IPS-15b (cell line): ENCODE measurements around the gene PNCK.
"Not testable (repeated sequence)": the region's sequence is repeated elsewhere in the genome, so short reads cannot be mapped to it uniquely, and the experiment has no call there.

Experiments used
- H3K27me3 ChIP-seq: one replicate; pipeline ENCODE4 v1.6.1; 2013; ENCODE audit warnings: low read length; ENCODE audit not compliant: control insufficient read depth, insufficient read depth
- H3K36me3 ChIP-seq: one replicate; pipeline ENCODE4 v1.6.1; 2013; ENCODE audit warnings: low read length; ENCODE audit not compliant: control insufficient read depth, insufficient read depth
- H3K4me1 ChIP-seq: one replicate; pipeline ENCODE4 v1.6.1; 2013; ENCODE audit warnings: mild to moderate bottlenecking, low read length; ENCODE audit not compliant: control insufficient read depth, insufficient read depth
- H3K4me3 ChIP-seq: one replicate; pipeline ENCODE4 v1.5.1; 2013; ENCODE audit warnings: low read depth, low read length
- H3K9ac ChIP-seq: one replicate; pipeline ENCODE4 v1.6.1; 2013; ENCODE audit warnings: low read depth, mild to moderate bottlenecking, low read length
- H3K9me3 ChIP-seq: one replicate; pipeline ENCODE4 v1.6.1; 2013; ENCODE audit warnings: mild to moderate bottlenecking, low read length; ENCODE audit not compliant: control insufficient read depth, insufficient read depth

Gene PNCK

DNA sequence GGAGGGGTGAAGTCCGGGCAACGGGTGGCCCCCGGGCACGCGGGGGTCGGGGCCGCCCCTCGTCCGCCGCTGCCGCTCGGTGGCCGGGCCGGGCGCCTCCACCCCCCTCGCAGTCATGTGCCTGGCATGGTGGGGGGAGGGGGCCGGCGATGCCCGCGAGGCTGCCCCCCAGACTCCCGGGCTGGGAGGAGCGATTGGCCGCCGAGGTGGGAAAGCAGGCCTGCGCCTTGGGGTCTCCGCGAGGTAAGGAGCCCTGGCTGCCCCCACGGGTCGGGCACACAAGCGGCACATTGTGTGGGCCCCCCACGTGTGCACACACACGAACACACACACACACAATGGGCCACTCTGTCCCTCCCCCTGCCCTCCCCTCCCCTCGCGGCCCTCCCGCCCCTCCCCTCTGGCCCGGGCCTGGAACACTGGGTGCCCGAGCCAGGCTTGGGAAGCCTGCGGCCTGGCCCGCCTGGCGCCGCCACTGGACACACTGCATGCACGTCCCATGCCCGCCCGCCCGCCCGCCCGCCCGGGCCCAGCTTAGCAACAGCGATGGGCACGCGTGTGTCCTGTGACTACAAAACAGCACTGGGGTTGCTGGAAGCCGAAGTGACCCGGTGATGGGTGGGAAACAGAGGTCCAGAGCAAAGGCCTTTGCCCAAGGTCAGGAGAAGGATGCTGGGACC lies 15.4 kb upstream of the PNCK start:
- no peaks in the 10 kb centered on the region for H3K27me3 ChIP-seq
- H3K4me3 ChIP-seq: peak overlapping the region; percentile 49
- H3K4me1 ChIP-seq: no peaks in the 10 kb centered on the region
- H3K9me3 ChIP-seq: no peaks in the 10 kb centered on the region
- H3K9ac ChIP-seq: no peak overlapping the region
- peaks cover 23% of the 10 kb centered on the region for H3K36me3 ChIP-seq

- Histone ChIP-seq H3K9ac (no peak overlapping the region), H3K27me3 (no peaks in the 10 kb centered on the region), H3K4me3 (peak overlapping the region; percentile 39), H3K9me3 (no peaks in the 10 kb centered on the region), H3K4me1 (no peaks in the 10 kb centered on the region), H3K36me3 (peaks cover 21% of the 10 kb centered on the region)
Measured at GRCh38 chrX:153688506-153688905, 14.9 kb upstream of the PNCK start.

DNA sequence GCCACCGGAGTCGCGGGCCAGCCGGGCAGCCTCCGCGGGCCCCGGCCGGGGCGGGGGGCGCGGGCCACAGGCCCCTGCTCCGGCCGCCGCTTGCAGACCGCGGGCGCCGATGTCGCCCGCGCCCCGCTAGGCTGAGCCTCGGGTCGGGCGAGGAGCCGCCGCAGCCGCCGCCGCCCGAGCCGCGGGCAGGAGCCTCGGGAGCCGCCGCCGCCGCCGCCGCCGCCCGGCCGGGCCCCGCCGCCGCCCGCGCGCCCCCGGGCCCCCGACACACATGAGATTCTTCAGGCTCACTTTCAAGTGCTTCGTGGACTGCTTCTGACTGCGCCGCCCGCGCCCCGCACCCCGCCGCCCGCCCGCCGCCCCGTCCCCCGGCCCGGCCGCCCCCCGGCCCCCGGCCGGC lies 14.5 kb upstream of the PNCK start:
- H3K27me3 ChIP-seq: no peaks in the 10 kb centered on the region
- H3K36me3 ChIP-seq: peaks cover 18% of the 10 kb centered on the region
- no peaks in the 10 kb centered on the region for H3K9me3 ChIP-seq
- H3K4me3 ChIP-seq: no peak overlapping the region
- no peak overlapping the region for H3K9ac ChIP-seq
- no peaks in the 10 kb centered on the region for H3K4me1 ChIP-seq

GRCh38 chrX:153687121-153688039 lies 13.8 kb upstream of the PNCK start, which contains the start of gene SLC6A8:
SLC6A8 (plus strand) TSS chrX:153687926; CDS start chrX:153688575, 649 bp downstream.
- H3K9me3 ChIP-seq: no peaks in the 10 kb centered on the region
- H3K36me3 ChIP-seq: peaks cover 11% of the 10 kb centered on the region
- H3K4me1 ChIP-seq: no peaks in the 10 kb centered on the region
- peak within 1 kb of the TSS; percentile 43 for H3K4me3 ChIP-seq
- H3K27me3 ChIP-seq: no peaks in the 10 kb centered on the region
- no peak within 1 kb of the TSS for H3K9ac ChIP-seq

- Histone ChIP-seq H3K9ac (no peak overlapping the region), H3K9me3 (no peaks in the 10 kb centered on the region), H3K27me3 (no peaks in the 10 kb centered on the region), H3K36me3 (peaks cover 10% of the 10 kb centered on the region), H3K4me3 (peak overlapping the region; percentile 43), H3K4me1 (no peaks in the 10 kb centered on the region)
Measured at GRCh38 chrX:153686711-153687110, 13.1 kb upstream of the PNCK start.

GRCh38 chrX:153685751-153686696 lies 12.4 kb upstream of the PNCK start:
- H3K4me3 ChIP-seq: peak overlapping the region; percentile 43
- H3K27me3 ChIP-seq: no peaks in the 10 kb centered on the region
- peaks cover 5% of the 10 kb centered on the region for H3K36me3 ChIP-seq
- no peaks in the 10 kb centered on the region for H3K4me1 ChIP-seq
- no peaks in the 10 kb centered on the region for H3K9me3 ChIP-seq
- no peak overlapping the region for H3K9ac ChIP-seq

GRCh38 chrX:153685156-153685536 lies 11.5 kb upstream of the PNCK start:
- Histone ChIP-seq H3K36me3 (peaks cover 3% of the 10 kb centered on the region), H3K9ac (no peak overlapping the region), H3K4me3 (peak overlapping the region; percentile 43), H3K9me3 (no peaks in the 10 kb centered on the region), H3K27me3 (no peaks in the 10 kb centered on the region), H3K4me1 (no peaks in the 10 kb centered on the region)

GRCh38 chrX:153684467-153685155 lies 11.0 kb upstream of the PNCK start:
- H3K9me3 ChIP-seq: no peaks in the 10 kb centered on the region
- H3K27me3 ChIP-seq: no peaks in the 10 kb centered on the region
- H3K4me3 ChIP-seq: peak overlapping the region; percentile 43
- H3K36me3 ChIP-seq: no peaks in the 10 kb centered on the region
- H3K9ac ChIP-seq: no peak overlapping the region
- no peaks in the 10 kb centered on the region for H3K4me1 ChIP-seq

DNA sequence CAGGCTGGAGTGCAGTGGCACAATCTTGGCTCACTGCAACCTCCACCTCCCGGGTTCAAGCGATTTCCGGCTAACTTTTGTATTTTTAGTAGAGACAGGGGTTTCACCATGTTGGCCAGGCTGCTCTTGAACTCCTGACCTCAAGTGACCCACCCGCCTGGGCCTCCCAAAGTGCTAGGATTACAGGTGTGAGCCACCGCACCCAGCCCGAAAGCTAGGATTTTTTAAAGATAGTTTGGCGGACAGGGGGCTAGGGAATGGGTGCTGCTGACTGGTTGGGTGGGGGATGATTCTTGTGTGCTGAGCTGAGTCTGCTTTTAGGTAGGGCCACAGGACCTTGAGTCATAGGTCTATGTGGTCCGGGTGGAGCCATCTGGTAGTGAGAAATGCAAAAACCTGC lies 9.9 kb upstream of the PNCK start:
- not testable (repeated sequence) for H3K27me3 ChIP-seq, H3K36me3 ChIP-seq, H3K9ac ChIP-seq

DNA sequence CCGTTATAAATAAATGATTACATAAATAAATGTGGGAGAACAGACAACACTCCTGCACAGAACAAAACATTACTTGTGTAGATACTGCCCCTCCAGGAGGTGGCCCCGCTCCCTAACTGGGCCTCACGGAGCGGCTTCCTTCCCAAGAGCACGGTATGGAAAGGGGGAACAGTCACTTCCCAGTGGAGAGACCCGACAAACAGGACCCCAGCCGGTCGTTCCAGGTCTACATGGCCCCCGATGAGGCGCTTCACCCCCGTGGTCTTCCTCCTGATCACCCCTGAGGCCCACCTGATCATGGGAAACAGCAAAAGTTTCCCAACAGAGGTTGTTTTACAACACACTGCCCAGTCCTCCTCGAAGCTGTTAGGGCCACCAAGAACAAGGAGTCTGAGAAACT lies 7.6 kb upstream of the PNCK start:
- H3K4me3 ChIP-seq: no peak overlapping the region
- no peaks in the 10 kb centered on the region for H3K27me3 ChIP-seq
- no peaks in the 10 kb centered on the region for H3K4me1 ChIP-seq
- no peak overlapping the region for H3K9ac ChIP-seq
- H3K9me3 ChIP-seq: no peaks in the 10 kb centered on the region
- no peaks in the 10 kb centered on the region for H3K36me3 ChIP-seq

More for the DNA sequence above, 9.9 kb upstream of the PNCK start:
- H3K9me3 ChIP-seq, H3K4me3 ChIP-seq, H3K4me1 ChIP-seq: not testable (repeated sequence)
